Measurements from ENCODE around the gene AGER.
A peak's percentile ranks its signal among the peaks of the same experiment; 100 is the strongest.

AGER gene

DNA sequence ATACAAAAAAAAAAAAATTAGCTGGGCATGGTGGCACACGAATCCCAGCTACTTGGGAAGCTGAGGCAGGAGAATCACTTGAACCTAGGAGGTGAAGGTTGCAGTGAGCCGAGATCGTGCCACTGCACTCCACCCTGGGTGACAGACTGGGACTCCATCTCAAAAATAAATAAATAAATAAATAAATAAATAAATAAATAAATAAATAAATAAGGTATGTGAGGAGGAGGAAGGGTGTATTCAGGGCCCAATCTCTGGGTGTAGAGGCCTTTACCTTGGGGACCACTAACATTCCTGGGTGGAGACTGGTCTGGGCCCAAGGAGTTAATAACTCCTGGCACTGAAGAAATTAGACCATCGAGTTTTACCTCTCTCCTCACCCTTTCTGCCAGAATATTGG, 27.4 kb upstream of the AGER start (continued):
- TF ChIP-seq, protein P1, sequence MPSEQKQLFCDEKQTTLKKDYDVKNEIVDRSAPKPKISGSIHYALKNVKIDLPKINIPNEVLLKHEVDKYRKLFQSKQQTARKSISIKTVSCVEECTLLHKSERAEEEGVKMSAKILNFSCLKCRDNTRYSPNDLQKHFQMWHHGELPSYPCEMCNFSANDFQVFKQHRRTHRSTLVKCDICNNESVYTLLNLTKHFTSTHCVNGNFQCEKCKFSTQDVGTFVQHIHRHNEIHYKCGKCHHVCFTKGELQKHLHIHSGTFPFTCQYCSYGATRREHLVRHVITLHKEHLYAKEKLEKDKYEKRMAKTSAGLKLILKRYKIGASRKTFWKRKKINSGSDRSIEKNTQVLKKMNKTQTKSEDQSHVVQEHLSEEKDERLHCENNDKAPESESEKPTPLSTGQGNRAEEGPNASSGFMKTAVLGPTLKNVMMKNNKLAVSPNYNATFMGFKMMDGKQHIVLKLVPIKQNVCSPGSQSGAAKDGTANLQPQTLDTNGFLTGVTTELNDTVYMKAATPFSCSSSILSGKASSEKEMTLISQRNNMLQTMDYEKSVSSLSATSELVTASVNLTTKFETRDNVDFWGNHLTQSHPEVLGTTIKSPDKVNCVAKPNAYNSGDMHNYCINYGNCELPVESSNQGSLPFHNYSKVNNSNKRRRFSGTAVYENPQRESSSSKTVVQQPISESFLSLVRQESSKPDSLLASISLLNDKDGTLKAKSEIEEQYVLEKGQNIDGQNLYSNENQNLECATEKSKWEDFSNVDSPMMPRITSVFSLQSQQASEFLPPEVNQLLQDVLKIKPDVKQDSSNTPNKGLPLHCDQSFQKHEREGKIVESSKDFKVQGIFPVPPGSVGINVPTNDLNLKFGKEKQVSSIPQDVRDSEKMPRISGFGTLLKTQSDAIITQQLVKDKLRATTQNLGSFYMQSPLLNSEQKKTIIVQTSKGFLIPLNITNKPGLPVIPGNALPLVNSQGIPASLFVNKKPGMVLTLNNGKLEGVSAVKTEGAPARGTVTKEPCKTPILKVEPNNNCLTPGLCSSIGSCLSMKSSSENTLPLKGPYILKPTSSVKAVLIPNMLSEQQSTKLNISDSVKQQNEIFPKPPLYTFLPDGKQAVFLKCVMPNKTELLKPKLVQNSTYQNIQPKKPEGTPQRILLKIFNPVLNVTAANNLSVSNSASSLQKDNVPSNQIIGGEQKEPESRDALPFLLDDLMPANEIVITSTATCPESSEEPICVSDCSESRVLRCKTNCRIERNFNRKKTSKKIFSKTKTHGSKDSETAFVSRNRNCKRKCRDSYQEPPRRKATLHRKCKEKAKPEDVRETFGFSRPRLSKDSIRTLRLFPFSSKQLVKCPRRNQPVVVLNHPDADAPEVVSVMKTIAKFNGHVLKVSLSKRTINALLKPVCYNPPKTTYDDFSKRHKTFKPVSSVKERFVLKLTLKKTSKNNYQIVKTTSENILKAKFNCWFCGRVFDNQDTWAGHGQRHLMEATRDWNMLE (tag by site-specific recombination; conservative IDR thresholded peaks at IDR 0.05; ENCODE audit: low read depth): peak; percentile 97
- peak; percentile 73 for TF ChIP-seq ZNF510 (tag by site-specific recombination; IDR thresholded peaks at IDR 0.05; ENCODE audit: insufficient replicate concordance)
- TF ChIP-seq ZNF121 (tag by site-specific recombination; IDR thresholded peaks at IDR 0.05): peak; percentile 35; the same call in 1 of the 2 replicates
- 0 out of 2 replicates have a peak, but pooled peaks have one; percentile 23 for TF ChIP-seq ZFP3 (tag by site-specific recombination; IDR thresholded peaks at IDR 0.05; ENCODE audit: low read depth)
- TF ChIP-seq ZNF623 (tag by site-specific recombination; IDR thresholded peaks at IDR 0.05): peak; percentile 85
- TF ChIP-seq ZXDB (tag by site-specific recombination; IDR thresholded peaks at IDR 0.05): peak; percentile 78
- TF ChIP-seq ZBTB8A (tag by site-specific recombination; IDR thresholded peaks at IDR 0.05): peak; percentile 78
- peak; percentile 87 for TF ChIP-seq ZNF558 (tag by site-specific recombination; IDR thresholded peaks at IDR 0.05)
- TF ChIP-seq ZNF404 (tag by site-specific recombination; IDR thresholded peaks at IDR 0.05): peak; percentile 71; the same call in 1 of the 2 replicates
- peak; percentile 96; the same call in 1 of the 2 replicates for TF ChIP-seq ZNF138 (tag by site-specific recombination; IDR thresholded peaks at IDR 0.05; ENCODE audit: borderline replicate concordance)
- peak; percentile 84; the same call in 1 of the 2 replicates for TF ChIP-seq ZNF791 (tag by site-specific recombination; IDR thresholded peaks at IDR 0.05)
- TF ChIP-seq ZNF560 (tag by site-specific recombination; IDR thresholded peaks at IDR 0.05; ENCODE audit: borderline replicate concordance): peak; percentile 87; the same call in 1 of the 2 replicates

DNA sequence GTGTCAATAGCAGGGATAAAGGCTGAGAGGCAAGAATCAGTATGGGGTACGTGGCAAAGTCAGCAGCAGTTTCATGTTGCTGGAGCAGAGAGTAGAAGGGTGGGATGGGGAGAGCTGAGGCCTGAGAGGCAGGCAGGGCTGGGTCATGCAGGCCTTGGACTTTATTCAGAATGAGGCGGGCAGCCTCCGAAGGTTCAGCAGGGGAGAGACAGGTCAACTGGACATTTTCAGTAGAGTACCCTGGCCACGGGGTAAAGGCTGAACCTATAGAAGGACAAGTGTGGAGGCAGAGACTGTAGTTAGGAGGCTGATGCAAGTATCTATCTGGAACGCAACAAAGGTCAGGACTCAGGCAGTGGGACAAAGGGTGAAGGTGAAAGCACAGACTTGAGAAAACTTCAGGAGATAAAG, 26.1 kb upstream of the AGER start:
- no peaks in the 10 kb centered on the region for H3K4me1 ChIP-seq (ENCODE audit: control insufficient read depth, insufficient read depth, low read length)
- no peaks in the 10 kb centered on the region for H3K36me3 ChIP-seq (ENCODE audit: control insufficient read depth in 2 of 2, insufficient read depth in 1 of 2, low read length in 2 of 2)
- ChIA-PET CTCF (no interaction called here), POLR2A (no interaction called here)
- no peak overlapping the region for H3K4me3 ChIP-seq (ENCODE audit: low read depth, low read length)
- TF ChIP-seq ZFP37 (tag by site-specific recombination; IDR thresholded peaks at IDR 0.05): no peak
- no peak for TF ChIP-seq ZNF16 (tag by site-specific recombination; IDR thresholded peaks at IDR 0.05; ENCODE audit: low read depth)
- no peak for TF ChIP-seq HOXA7 (CRISPR knock-in tag; IDR thresholded peaks at IDR 0.05; ENCODE audit: borderline replicate concordance)
- no peak for TF ChIP-seq ZNF324 (tag by site-specific recombination; IDR thresholded peaks at IDR 0.05)
- no peak for TF ChIP-seq ZNF623 (tag by site-specific recombination; IDR thresholded peaks at IDR 0.05)
- TF ChIP-seq, protein P2, sequence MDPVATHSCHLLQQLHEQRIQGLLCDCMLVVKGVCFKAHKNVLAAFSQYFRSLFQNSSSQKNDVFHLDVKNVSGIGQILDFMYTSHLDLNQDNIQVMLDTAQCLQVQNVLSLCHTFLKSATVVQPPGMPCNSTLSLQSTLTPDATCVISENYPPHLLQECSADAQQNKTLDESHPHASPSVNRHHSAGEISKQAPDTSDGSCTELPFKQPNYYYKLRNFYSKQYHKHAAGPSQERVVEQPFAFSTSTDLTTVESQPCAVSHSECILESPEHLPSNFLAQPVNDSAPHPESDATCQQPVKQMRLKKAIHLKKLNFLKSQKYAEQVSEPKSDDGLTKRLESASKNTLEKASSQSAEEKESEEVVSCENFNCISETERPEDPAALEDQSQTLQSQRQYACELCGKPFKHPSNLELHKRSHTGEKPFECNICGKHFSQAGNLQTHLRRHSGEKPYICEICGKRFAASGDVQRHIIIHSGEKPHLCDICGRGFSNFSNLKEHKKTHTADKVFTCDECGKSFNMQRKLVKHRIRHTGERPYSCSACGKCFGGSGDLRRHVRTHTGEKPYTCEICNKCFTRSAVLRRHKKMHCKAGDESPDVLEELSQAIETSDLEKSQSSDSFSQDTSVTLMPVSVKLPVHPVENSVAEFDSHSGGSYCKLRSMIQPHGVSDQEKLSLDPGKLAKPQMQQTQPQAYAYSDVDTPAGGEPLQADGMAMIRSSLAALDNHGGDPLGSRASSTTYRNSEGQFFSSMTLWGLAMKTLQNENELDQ (tag by site-specific recombination; IDR thresholded peaks at IDR 0.05; ENCODE audit: low read depth): no peak
- TF ChIP-seq, protein P3, sequence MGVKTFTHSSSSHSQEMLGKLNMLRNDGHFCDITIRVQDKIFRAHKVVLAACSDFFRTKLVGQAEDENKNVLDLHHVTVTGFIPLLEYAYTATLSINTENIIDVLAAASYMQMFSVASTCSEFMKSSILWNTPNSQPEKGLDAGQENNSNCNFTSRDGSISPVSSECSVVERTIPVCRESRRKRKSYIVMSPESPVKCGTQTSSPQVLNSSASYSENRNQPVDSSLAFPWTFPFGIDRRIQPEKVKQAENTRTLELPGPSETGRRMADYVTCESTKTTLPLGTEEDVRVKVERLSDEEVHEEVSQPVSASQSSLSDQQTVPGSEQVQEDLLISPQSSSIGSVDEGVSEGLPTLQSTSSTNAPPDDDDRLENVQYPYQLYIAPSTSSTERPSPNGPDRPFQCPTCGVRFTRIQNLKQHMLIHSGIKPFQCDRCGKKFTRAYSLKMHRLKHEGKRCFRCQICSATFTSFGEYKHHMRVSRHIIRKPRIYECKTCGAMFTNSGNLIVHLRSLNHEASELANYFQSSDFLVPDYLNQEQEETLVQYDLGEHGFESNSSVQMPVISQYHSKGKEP (tag by site-specific recombination; IDR thresholded peaks at IDR 0.05): no peak
- TF ChIP-seq HOXC10 (CRISPR knock-in tag; IDR thresholded peaks at IDR 0.05): no peak
- no peak for TF ChIP-seq GLIS1 (tag by site-specific recombination; IDR thresholded peaks at IDR 0.05)
- TF ChIP-seq ZNF768 (tag by site-specific recombination; IDR thresholded peaks at IDR 0.05): no peak
- TF ChIP-seq YY1 (tag by site-specific recombination; IDR thresholded peaks at IDR 0.05): no peak
- no peak for TF ChIP-seq ZNF202 (tag by site-specific recombination; IDR thresholded peaks at IDR 0.05; ENCODE audit: borderline replicate concordance)
- H3K9me3 ChIP-seq (ENCODE audit: control insufficient read depth, insufficient read depth, low read depth, low read length): no peaks in the 10 kb centered on the region
- H3K27ac ChIP-seq (ENCODE audit: extremely low read depth, low read depth, low read length): no peak overlapping the region
